SJSA1 (cell line): ENCODE results near the gene LSM12. TPM values are rescaled to one million over a fixed set of nuclear protein-coding genes. Genes with fewer than 3 reads are reported as not detected.
"Not testable (repeated sequence)": the region's sequence is repeated elsewhere in the genome, so short reads cannot be mapped to it uniquely, and the experiment has no call there.

Experiments
- DNase-seq, 2 experiments: peaks; one replicate each; pipeline ENCODE4 v3.0.0-alpha.2; 2015 to 2020; ENCODE audit warnings: low spot score in 2 of 2, low read depth in 1 of 2
- H3K27ac ChIP-seq: fragments of 250-450 bp; sonication (Bioruptor Pico); 2 replicates; pipeline ENCODE4 v1.5.1; 2020; ENCODE audit warnings: mild to moderate bottlenecking, moderate library complexity
- H3K27me3 ChIP-seq: fragments of 250-450 bp; sonication (Bioruptor Pico); replicated peaks from 2 replicates; pipeline ENCODE4 v1.5.1; 2020; ENCODE audit warnings: mild to moderate bottlenecking, moderate library complexity
- H3K36me3 ChIP-seq: fragments of 250-450 bp; sonication (Bioruptor Pico); 2 replicates; pipeline ENCODE4 v1.5.1; 2020; ENCODE audit warnings: mild to moderate bottlenecking
- H3K4me1 ChIP-seq: fragments of 250-450 bp; sonication (Bioruptor Pico); replicated peaks from 2 replicates; pipeline ENCODE4 v1.6.1; 2021; ENCODE audit warnings: mild to moderate bottlenecking
- H3K4me3 ChIP-seq: fragments of 250-450 bp; sonication (Bioruptor Pico); 2 replicates; pipeline ENCODE4 v1.5.1; 2020; ENCODE audit warnings: mild to moderate bottlenecking
- H3K9me3 ChIP-seq: fragments of 250-450 bp; sonication (Bioruptor Pico); replicated peaks from 2 replicates; pipeline ENCODE4 v1.5.1; 2020; ENCODE audit warnings: mild to moderate bottlenecking
- total RNA-seq: library from RNA; depleted of rRNA; stranded (reverse); fragments of >200 nt; shearing (Covaris generic); gene quantifications from 2 replicates; pipeline ENCODE4 v1.2.3, GENCODE V29; 2014

Gene LSM12
- total RNA-seq, 1 experiment from 2014 or later = 69.7 TPM

DNA sequence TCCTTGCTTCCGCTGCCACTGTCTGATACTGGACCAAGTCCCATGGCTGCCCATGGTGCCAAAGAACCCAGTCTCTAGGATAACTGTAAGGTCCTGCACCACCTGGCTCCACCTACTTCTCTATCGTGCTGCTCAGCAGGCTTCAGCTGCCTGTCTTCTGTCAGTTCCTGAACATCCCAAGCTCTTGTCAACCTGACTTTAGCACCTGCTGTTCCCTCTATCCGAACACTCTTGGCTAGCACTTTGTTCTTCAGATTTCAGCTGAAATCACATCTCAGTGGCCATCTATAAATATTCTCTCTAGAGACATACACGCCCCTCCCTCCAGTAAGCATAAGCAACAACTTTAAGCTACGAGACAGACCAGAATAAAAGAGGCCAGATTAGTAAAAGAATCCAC is 36.7 kb downstream of the LSM12 start:
- Histone ChIP-seq H3K9me3 (no peaks in the 10 kb centered on the region), H3K27me3 (no peaks in the 10 kb centered on the region), H3K4me1 (no peaks in the 10 kb centered on the region), H3K36me3 (peaks cover 66% of the 10 kb centered on the region), H3K27ac (no peak overlapping the region), H3K4me3 (no peak overlapping the region)
- no peak for DNase-seq

DNA sequence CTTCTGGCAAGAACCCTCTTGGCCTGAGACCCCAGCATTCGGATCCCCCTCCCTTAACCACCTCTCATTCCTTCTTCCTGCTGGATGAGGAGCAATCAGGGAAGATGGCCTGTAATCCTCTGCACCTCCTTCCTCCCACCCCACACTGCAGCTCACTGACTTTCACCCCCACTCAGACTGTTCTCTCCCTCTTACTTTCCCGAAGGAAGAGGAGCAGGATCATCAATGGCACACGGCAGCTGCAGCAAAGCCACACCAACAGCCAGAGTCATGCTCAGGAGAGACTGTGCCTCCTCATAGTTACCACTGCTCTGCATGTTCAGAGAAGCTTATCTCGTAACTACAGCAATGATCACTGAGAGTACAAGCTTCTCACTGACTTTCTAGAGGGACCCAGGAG is 41.6 kb downstream of the LSM12 start:
- H3K9me3 ChIP-seq = no peaks in the 10 kb centered on the region
- H3K4me3 ChIP-seq = no peak overlapping the region
- H3K4me1 ChIP-seq = no peaks in the 10 kb centered on the region
- DNase-seq = no peak
- H3K27ac ChIP-seq = no peak overlapping the region
- peaks cover 49% of the 10 kb centered on the region for H3K36me3 ChIP-seq
- H3K27me3 ChIP-seq = no peaks in the 10 kb centered on the region

DNA sequence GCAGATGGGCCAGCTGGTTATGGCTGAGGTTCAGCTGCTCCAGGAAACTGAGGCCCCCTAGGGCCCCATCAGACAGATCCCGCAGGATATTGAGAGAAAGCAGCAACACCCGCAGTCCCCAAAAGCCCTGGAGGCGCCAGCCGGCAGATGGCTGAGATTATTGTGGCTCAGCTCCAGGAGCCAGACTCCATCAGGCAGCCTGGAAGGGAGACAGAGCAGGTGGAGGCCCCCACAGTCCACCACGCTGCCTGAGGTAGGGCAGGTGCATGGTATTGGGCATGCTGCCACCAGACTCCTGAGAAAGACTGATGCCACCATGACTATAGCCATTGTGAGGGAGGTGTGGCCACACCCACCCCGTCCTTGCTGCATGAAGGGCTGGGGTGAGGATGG is 42.2 kb downstream of the LSM12 start:
- no peak for DNase-seq
- H3K4me1 ChIP-seq = no peaks in the 10 kb centered on the region
- no peaks in the 10 kb centered on the region for H3K27me3 ChIP-seq
- H3K4me3 ChIP-seq = no peak overlapping the region
- no peak overlapping the region for H3K27ac ChIP-seq
- H3K9me3 ChIP-seq = no peaks in the 10 kb centered on the region
- H3K36me3 ChIP-seq = peaks cover 43% of the 10 kb centered on the region

DNA sequence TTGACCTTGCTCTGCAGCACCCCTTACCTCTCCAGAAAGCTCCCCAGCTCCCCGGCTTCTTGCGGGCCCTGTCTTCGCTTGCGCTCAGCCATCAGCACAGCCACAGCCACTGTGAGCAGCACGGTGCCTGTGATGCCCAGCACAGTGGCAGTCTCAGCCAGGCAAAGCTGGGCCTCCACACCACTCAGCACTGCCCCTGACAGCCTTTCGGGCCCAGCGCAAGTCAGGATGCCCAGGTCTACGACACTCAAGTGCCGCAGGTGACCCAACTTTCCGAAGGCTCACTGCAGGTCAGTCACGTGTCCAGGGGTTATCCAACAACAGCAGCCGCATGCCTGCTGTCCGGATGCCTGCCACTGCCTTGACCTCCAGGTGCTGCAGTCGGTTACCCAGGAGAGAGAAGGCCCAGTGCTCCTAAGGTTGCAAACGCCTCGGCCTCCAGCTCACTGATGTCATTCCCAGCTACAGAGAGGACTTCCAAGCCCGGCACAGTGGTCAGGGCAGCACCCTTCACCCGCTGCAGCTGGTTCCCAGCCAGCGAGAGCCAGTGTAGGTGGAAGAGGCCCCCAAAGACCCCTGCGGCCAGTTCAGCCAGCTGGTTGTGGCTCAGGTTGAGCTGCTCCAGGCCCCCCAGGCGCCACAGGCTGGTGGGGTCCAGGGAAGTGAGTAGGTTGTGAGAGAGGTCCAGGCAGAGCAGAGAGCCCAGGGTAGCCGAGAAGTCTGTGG is 42.8 kb downstream of the LSM12 start:
- H3K9me3 ChIP-seq = no peaks in the 10 kb centered on the region
- H3K4me1 ChIP-seq = no peaks in the 10 kb centered on the region
- peaks cover 41% of the 10 kb centered on the region for H3K36me3 ChIP-seq
- no peak overlapping the region for H3K4me3 ChIP-seq
- no peaks in the 10 kb centered on the region for H3K27me3 ChIP-seq
- H3K27ac ChIP-seq = no peak overlapping the region
- no peak for DNase-seq

DNA sequence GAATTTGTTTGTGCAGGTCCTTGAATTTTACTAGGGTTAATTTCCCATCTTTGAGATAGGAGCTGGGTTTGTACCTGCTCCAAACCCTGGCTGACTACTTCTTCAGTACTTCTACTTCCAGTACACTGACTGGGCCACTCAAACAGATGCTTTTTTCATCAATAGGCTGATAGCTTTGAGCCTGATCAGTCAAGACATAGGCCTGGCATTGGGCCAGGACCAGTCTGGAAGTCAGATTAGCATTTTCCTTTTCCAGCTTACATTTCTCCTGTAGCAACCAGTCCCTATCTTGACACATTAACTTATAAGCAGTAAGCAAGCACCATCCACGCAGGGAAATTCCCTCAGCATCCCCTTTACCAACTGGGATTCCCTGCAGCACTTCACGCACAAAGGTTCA is 44.2 kb downstream of the LSM12 start:
- Histone ChIP-seq H3K9me3 (no peaks in the 10 kb centered on the region), H3K36me3 (peaks cover 33% of the 10 kb centered on the region), H3K4me3 (no peak overlapping the region), H3K27ac (no peak overlapping the region), H3K4me1 (no peaks in the 10 kb centered on the region), H3K27me3 (no peaks in the 10 kb centered on the region)
- DNase-seq = no peak

DNA sequence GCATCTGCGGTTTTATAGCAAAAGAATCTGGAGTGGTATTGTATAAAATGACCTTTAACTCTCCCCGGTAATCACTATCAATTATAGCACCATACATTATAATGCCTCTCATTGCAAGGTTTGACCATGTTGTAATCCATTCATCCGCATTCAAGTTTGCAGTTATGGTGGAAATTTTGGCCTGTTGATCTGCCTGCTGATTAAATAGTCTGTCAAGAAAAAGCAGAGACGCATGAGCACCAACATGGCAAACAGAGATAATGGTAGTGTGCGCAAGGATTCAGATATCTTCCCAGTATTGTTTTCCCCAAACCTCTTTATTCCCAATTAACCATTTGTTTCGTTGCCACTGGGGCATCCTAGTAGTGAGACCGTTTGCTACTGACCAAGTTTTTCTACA is 45.2 kb downstream of the LSM12 start:
- H3K9me3 ChIP-seq, H3K4me3 ChIP-seq, DNase-seq, H3K27me3 ChIP-seq, H3K27ac ChIP-seq, H3K4me1 ChIP-seq: not testable (repeated sequence)
- H3K36me3 ChIP-seq = peaks cover 29% of the 10 kb centered on the region

DNA sequence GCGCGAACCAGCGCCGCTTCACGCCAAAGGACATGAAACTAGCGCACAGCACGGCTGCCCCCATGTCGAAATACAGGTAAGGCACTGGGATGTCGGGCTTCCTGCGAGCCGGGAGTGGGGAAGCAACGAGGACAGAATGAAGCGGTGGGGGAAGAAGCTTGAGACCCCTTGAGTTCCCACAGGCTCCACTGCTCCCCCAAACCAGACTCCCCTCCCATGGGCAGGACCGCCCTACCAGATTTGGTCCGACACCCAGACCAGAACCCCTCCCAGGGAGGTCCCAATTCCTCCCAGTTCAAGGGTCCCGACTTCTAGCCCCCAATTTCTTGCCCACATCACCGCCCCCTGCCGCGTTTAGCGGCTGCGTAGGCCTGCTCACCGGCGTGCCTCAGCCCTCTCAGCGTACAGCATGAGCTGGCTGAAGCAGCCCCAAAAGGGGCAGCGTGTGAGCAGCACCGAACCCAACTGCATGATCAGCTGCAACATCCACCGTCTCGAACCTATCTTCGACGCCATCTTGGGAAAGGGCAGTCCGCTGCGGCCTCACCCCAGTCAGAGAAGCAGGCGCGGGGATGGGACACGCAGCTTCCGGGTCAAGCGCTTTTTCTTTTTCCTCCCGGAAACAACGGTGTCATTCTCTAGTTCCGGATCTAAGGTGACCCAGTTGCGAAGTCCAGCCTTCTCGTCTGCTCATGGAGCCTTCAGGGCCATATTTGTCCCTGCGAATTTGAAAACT is 51.9 kb downstream of the LSM12 start, which contains the start of gene TMEM101:
Gene TMEM101, minus strand, starts transcription at position 527 of the 736 bp plus-strand sequence. Its CDS starts 11 bp downstream, at position 516.
- no peaks in the 10 kb centered on the region for H3K27me3 ChIP-seq
- peak; percentile 88 to 97 for DNase-seq
- H3K4me1 ChIP-seq = peaks cover 45% of the 10 kb centered on the region
- H3K4me3 ChIP-seq = peak within 1 kb of the TSS; percentile 64
- peaks cover 21% of the 10 kb centered on the region; the same call in 1 of the 2 replicates for H3K36me3 ChIP-seq
- H3K9me3 ChIP-seq = no peaks in the 10 kb centered on the region
- peak within 1 kb of the TSS; percentile 43 for H3K27ac ChIP-seq

DNA sequence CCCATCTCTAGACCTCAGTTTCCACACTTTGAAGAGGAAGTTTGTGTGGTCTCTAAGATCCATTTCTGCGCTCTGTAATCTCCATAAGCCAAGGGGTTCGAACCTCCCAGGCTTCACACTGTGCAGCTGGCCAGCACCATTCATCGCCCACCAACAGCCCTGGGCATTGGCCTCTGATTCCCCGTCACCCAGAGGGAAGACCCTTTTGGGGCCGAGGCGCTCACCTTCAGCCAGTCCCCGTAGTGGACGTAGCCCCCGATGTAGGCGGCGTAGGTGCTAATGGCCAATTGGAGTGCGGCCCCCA is 52.4 kb downstream of the LSM12 start:
- DNase-seq = no peak
- Histone ChIP-seq H3K4me1 (peaks cover 50% of the 10 kb centered on the region), H3K27ac (peak overlapping the region; percentile 43), H3K4me3 (peak overlapping the region; percentile 64), H3K36me3 (peaks cover 24% of the 10 kb centered on the region), H3K27me3 (no peaks in the 10 kb centered on the region), H3K9me3 (no peaks in the 10 kb centered on the region)

DNA sequence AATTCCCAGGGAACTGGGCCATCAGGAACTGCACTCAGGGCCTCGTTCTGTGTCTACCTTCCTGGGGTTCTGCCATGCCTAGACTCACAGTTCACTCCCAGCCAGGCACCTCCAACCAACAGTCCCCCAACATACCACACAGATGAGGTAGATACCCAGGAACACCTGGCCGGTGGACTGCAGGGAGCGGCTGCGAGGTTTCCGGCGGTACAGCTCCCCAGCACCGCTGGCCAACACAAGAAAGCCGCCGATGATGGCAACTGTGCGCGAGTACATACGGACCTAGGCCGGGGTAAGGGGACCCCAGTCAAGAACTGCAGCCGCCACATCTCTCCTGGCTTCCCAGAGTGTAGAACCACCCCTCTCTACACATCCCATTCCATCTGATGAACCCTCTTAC is 53.6 kb downstream of the LSM12 start:
- Histone ChIP-seq H3K4me1 (peaks cover 62% of the 10 kb centered on the region), H3K27me3 (no peaks in the 10 kb centered on the region), H3K27ac (no peak overlapping the region), H3K9me3 (no peaks in the 10 kb centered on the region), H3K36me3 (peaks cover 32% of the 10 kb centered on the region), H3K4me3 (no peak overlapping the region)
- no peak for DNase-seq

DNA sequence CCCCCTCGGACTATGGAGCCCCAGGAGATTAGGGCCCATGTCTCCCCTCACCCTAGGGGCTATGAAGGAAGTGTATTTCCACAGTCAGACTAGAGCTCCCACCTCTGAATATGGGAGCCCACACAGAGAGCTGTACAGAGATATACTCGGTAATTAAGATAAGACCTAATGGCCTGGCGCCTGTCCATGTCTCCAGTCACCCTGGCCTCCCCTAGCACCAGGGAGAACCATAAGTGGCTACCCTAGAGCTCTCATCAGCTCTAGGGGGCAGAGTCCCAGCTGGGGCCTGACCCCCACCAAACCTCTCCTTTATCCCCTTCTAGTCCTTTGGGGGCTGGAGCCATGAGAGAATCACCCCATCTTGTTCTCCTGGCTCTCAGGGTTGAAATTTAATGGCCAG is 54.1 kb downstream of the LSM12 start:
- Histone ChIP-seq H3K27ac (no peak overlapping the region), H3K4me3 (no peak overlapping the region), H3K4me1 (peaks cover 67% of the 10 kb centered on the region)

DNA sequence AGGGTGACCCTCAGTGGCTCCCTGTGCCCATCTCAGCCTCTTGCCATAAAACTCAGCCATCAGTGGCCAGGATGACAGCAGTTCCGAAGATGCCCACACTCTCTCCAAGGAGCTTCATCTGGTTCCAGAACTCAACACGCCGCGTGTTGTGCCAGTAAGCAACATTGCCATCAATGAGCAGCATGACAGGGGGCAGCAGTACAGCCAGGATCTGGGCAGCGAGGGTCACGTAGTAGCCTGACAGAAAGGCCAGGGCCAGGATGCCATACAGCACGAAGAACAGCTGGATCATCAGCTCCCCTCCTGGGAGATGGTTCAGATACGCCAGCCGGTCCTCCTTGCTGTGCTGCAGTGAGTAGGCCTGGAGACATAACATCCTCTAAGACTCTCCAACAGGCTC is 54.6 kb downstream of the LSM12 start:
- no peak for DNase-seq
- Histone ChIP-seq H3K9me3 (no peaks in the 10 kb centered on the region), H3K4me1 (peaks cover 70% of the 10 kb centered on the region), H3K27ac (no peak overlapping the region), H3K4me3 (no peak overlapping the region), H3K27me3 (no peaks in the 10 kb centered on the region), H3K36me3 (peaks cover 35% of the 10 kb centered on the region)

More for the DNA sequence above, 54.1 kb downstream of the LSM12 start:
- H3K9me3 ChIP-seq = no peaks in the 10 kb centered on the region
- no peaks in the 10 kb centered on the region for H3K27me3 ChIP-seq
- DNase-seq = no peak
- H3K36me3 ChIP-seq = peaks cover 33% of the 10 kb centered on the region

DNA sequence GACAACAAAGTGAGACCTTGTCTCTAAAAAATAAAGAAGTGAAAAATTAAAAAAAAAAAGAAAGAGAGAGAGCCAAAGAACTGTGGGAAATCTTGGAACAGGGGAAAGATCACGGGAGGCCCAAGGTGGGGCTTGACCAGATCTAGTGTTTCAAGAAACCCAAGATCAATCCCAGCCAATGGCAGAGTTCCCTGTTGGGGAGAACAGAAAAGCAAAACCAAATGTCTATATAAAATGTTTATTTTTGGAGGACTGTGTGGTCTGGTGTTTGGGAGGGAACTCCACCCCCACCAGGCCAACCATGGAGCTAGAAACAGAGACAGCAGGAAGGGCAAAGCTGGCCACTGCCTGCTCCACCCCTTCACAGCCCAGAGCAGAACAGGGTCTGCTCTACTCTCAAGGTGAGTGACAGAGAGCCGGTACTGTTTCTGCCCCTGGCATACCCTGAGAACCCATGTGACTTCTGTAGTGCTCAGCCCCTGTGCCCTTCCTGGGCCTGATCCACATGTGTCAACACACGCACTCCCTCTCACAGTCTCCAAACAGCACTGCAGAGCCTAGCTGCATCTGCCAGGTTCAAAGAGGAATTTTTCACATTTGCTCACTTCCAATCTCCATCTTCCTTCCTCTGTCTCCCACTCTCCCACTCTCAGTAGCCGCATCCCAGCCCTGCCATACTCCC is 55.4 kb downstream of the LSM12 start:
- peak; percentile 89 to 95 for DNase-seq
- peaks cover 35% of the 10 kb centered on the region for H3K36me3 ChIP-seq
- no peaks in the 10 kb centered on the region for H3K27me3 ChIP-seq
- peak overlapping the region; percentile 68 for H3K27ac ChIP-seq
- no peaks in the 10 kb centered on the region for H3K9me3 ChIP-seq
- peaks cover 76% of the 10 kb centered on the region for H3K4me1 ChIP-seq
- H3K4me3 ChIP-seq = no peak overlapping the region

DNA sequence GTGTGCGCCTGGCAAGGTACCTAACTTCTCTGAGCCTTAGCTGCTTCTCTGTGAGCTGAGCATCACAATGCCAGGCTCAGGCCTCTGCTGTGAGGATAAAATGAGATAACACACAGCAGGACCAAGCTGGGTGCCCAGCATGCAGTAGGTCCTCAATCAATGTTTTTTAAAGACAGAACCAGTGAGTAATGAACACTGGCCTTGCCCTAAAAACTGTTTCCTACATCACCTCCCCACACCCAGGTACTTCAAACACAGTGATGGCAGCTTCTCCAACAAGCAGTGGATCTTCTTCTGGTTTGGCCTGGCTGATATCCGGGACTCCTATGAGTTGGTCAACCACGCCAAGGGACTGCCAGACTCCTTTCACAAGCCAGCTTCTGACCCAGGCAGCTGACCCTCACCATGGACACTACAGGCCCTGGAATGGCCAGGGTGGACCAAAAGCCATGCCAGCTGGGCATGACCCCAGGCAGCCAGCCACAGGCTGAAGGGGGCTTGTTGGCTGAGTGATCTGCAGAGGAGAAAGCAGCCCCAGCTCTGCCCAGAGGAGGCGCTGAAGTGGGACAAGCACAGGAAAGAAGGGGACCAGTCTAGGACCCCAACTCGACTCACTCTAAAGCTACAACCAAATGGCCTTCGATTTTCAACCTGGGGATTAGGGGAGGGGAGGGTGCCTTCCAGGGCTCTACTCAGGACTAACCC is 58.1 kb downstream of the LSM12 start:
- Histone ChIP-seq H3K4me3 (peak overlapping the region; percentile 58), H3K36me3 (peaks cover 30% of the 10 kb centered on the region), H3K9me3 (no peaks in the 10 kb centered on the region), H3K27me3 (no peaks in the 10 kb centered on the region), H3K4me1 (peaks cover 63% of the 10 kb centered on the region), H3K27ac (no peak overlapping the region)
- DNase-seq = no peak
